Fibroblast of skin of abdomen (primary cell): ENCODE results near the gene NNT.
"Not testable (repeated sequence)": the region's sequence is repeated elsewhere in the genome, so short reads cannot be mapped to it uniquely, and the experiment has no call there.

Experiments used
- DNase-seq: peaks from one replicate; pipeline ENCODE4 v3.0.0-alpha.2; 2013

NNT gene

DNA sequence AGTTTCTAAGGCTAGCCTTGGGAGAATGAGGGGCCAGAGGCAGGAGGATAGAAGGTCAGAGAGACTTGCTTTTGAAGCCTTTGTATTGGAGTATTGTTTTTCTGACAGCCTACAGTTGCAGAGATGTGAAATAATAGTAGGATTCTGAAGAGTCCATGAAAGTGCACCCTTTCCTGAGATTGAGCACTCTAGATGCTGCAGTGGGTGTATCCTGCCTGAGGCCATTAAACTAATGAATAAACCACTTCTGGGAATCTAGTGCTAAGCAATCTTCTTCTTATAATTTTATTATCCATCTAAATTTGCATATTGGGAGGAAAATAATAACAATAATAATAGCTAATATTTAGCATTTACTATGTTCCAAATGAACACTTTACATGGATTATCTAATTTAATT, 19.3 kb upstream of the NNT start:
- no peak for DNase-seq

DNA sequence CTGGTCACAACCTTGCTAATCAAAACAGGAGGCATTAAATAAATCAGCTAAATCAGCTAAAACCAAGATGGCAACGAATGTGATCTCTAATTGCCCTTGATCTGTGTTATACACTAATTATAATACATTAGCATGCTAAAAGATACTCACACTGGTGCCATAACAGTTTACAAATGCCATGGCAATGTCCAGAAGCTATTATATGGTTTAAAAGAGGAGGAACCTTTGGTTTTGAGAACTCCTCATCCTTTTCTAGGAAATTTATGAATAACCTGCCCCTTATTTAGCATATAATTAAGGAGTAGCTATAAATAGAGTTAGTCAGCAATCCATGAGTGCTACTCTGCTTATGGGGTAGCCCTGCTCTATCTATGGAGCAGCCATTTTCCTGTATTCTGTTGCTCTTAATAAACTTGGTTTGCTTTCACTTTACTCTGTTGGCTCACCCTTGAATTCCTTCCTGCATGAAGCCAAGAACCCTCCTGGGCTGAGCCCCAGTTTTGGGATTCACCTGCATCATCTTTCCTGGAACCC, 18.7 kb upstream of the NNT start:
- DNase-seq = no peak

DNA sequence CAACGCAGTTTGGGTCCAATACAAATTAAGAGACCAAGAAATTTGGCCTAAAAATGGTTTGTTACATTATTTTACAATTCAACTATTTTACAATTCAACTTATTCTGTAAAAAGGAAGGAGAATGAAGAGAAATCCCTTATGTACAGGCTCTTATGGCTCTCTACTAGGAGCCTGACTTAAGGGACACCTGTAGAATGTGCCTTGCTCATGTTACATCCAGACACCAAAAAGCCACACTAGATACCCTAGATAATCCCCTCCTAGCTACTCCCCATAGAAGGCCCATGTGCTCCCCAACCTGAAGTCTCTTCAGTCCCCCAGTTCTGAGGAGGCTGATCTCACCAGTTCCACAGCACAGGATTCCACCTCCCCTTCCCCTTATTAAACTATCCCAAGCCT, 14.1 kb upstream of the NNT start:
- no peak for DNase-seq

DNA sequence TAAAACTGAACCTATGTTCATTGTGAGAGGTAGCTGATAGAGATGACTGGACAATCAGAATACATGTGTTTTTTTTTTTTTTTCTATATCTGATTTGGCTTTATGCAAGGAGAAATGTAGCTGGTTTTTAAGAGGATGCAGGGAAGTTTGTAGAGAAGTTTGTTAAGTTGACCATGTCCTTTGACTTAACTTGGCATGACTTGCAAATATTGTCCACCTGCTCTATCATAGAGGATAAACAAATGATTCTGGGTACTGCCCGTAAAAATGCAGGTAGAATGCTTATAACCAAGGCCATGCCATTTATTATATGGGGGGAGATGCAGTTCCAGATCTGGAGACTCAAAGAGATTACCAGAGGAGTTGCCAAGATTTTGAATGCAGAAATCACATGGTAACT, 13.7 kb upstream of the NNT start:
- DNase-seq = no peak

DNA sequence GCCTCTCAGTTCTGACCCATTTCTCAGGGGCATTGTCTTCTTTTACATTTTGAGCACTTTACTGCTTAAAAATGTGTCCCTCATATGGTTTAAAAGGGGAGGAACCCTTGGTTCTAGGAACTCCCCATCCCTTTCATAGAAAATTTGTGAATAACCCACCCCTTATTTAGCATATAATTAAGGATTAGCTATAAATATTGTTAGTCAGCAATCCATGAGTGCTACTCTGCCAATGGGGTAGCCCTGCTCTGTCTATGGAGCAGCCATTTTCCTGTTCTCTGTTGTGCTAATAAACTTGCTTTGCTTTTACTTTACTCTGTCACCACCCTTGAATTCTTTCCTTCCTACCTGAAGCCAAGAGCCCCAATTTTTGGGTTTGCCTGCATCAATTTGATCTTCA, 12.3 kb upstream of the NNT start:
- no peak for DNase-seq

DNA sequence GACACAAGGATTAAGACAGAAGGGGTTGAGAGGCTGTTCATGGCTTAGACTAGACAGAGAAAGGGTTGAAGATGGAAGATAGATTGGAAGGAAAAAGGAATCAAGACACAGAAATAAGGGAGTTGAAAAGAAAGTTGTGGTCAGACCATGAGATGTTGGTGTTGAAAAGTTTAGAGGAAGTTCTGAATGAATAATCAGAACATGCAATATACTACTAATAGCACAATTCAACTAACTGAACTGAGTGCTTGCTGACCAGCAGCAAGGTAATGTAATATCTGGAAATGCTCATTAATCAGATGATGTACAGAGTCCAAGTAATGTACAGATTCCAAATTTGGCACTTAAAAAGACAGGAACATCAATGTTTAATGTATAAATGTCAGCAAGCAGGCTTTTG, 10.6 kb upstream of the NNT start:
- no peak for DNase-seq

DNA sequence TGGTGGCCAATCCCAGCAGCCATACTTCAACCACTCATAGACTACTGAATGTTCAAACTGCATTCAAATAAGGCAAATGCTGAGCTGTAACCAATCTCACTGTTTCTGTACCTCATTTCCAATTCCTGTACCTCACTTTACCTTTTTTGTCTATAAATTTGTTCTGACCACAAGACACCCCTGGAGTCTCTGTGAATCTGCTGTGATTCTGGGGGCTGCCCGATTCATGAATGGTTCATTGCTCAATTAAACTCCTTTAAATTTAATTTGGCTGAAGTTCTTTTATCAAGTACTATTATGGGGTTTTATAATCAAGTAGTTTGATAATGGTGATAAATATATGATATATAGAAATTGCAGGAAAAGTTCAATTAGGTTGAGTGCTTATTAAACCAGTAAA, 4.1 kb upstream of the NNT start:
- DNase-seq = not testable (repeated sequence)

DNA sequence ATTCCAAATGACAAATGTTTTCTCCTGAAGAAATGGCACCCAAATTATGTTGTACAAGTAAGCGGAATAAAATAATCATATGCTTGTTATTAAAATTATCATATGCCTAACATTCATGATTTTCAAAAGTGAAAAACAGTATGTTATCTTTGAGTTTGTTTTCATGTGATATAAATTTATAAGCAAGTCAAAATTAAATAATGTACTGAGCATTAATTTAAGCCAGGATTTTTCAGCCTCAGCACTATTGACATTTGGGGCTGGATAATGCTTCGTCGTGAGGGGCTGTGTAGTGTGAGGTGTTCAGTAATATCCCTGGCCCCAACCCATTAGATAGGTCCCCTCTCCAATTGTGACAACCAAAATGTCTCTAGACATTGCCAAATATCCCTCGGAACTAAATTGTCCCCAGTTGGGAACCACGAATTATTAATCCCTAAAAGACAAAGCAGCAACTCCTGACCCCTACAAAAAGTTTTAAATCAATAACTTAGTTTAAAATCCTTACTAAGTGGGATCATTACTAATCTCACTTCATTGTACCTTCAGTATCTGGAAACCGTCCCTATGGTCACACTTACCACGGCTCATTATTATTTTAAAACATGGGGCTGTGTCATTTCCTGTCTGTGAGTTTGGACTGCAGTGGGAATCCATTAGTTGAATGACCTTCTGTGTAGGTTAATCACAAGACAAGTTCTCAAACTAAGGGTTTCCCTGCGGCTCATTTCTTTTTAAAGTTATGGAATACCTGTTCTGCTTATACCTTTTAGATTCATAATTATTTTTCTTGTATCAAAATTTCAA, 1.3 kb upstream of the NNT start:
- DNase-seq = peak; percentile 30

DNA sequence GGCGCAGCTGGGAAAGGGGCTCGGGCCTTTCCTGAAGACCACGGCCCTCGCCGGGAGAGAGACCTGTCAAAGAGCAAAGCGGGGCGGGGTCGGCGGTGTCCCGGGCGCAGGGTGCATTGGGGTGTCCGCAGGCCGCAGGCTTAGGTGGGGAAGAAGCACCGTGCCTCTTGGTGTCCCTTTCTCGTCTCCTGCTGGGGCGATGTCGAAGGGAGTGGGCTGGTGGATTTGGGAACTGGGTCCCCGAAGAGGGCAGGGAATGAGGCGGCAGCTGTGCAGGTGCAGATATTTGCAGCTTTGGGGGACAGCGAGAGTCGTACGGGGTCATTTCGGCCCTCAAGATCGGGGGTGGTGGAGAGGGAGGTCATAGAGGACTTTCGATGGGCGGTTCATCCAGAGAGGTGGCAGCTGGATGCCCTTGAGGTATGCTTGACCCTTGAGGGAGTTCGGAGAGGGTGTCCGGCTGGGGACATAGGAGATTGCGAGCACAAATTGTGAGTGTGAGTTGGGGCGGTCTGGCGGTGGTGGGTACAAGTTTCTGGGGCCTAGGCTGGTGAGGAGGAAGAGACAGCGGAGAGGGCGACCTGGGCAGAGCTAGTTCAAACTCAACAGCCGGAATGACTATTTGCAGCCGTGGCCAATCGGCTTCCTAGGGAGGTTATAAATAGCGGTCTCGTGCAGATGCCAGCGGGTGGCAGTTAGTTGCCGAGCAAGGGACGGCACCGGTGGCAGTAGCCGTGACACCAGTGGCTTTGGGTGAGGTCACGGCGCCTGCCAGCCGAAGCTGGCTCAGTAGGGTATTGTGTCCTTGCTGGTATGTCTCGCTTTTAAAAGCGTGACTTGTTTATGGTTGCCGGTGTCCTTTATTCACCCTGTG, 601 bp downstream of the NNT start:
- DNase-seq = no peak

DNA sequence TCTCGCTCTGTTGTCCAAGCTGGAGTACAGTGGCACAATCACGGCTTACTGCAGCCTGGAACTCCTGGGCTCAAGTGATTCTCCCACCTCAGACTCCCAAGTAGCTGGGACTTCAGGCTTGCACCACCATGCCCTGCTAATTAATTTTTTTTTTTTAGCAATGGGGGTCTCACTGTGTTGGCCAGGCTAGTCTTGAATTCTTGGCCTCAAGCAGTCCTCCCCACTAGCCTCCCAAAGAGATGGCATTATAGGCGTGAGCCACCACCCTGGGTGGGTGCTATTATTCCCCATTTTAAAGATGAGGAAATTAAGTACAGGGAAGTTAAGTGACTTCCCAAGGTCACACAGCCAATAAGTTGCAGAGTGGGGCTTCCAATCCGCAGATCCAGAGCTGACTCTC, 1.7 kb downstream of the NNT start:
- DNase-seq = no peak

DNA sequence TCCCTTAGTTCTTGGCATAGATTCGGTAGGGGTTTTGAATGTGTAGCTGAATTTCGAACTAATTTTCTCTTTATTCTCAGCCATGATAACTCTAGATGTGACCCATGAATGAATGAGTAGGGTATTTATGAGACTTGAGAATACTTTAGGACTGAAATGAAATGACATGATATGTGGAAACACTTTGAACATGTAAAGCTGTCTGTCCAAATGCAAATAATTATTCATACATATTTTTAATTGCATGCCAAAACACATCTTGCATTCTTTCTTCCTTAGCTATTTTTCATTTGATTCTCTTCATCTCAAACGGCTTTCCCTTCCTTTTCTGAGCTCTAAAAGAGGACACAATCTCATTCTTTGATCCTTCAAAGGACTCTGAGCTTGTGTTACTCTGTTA, 3.4 kb downstream of the NNT start:
- no peak for DNase-seq

DNA sequence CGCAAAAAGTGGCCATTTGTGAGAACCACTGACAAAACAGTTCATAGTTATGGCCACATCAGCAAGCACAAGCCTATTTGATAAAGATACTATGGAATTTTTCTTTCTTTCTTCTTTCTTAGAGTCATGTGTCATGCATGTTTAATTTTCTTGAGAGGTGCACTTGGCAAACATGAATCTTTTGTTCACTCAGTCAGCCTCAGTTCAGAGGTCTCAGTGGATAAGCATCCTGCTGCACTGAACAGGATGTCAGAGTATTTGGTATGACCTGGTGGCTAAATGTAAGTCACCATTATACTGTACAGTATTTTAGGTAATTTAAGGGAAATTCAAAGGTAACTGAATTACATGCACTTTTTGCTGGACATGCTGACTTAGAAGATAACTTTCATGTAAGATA, 5.4 kb downstream of the NNT start:
- DNase-seq = no peak

DNA sequence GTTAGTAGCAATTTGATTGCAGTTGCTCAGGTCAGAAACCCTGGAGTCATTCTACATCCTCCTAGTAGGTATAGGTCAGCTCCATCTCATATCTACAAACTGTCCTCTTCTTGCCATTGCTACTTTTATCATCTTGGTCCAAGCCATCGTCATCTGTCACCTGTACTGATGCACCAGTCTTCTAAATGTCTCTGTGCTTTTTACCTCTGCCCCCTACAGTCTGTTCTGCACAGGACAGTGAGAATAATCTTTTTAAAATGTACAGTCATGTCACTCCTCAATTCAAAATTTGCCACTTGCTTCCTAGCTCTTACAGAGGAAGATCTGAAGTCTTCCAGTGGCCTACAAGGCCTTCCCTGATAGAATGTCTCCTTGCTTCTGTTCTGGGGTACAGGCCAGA, 6.8 kb downstream of the NNT start:
- no peak for DNase-seq

DNA sequence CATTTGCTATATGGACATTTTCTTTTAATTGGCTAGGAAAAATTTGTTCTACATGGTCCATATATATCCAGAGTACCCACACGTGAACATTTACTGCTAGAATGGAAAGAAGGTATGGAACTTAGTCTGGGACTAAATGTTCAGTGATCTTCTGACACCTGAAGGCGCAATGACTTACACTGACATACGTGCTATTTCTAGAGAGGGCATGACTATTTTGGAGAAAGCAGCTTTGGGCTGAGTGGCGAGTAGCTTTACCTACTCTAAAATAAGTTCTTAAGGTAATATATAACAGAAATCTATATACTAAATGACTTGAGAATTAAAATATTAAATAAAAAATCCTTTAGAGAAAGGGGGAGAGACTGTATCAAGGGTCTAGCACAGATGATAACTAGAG, 10.4 kb downstream of the NNT start:
- DNase-seq = no peak

DNA sequence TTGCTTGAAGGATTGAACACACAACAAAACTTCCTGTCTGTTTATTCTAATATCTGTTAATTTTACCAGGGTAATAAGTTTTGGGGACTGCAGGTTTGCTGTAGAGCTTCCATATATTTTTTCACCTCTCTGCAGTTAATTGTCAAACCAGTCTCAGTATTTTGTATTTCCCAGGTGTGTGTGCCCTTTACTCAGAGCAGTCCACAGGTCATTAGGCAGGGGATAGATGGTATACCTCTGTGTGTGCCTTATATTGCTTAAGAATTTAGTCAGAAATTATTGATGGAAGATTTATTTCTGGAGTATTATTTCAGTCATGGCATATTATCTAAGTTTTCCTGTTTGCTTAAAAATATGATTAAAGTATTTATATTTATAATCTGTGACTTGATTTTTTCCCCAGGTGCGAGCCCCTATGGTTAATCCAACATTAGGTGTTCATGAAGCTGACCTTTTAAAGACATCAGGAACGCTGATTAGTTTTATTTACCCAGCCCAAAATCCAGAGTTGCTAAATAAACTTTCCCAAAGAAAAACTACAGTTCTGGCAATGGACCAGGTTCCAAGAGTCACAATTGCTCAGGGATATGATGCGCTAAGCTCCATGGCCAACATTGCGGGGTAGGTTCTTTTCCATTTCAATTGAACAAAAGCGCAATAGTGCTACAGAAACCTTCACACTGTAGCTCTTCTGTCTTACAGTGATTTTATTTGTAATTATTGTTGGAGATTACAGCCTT, 12.6 kb downstream of the NNT start:
- DNase-seq = no peak

DNA sequence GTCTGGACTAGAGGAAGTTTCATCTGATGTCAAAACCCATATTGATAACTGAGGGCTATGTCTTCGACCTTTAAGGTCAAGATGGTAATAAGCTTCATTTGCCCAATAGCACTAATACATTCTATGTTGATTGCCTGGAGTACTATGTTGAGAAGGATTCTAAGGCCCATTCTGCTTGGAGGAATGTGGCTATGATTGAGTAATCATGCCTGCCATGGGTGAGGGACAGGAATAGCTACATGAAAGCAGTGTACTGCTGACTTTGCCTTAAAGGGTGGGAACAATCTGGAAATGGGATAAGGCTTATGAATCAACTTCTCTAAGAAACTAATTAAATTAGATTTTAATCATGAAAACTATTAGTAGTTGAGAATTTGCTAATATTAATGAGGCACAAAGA, 13.6 kb downstream of the NNT start:
- DNase-seq = peak; percentile 24

DNA sequence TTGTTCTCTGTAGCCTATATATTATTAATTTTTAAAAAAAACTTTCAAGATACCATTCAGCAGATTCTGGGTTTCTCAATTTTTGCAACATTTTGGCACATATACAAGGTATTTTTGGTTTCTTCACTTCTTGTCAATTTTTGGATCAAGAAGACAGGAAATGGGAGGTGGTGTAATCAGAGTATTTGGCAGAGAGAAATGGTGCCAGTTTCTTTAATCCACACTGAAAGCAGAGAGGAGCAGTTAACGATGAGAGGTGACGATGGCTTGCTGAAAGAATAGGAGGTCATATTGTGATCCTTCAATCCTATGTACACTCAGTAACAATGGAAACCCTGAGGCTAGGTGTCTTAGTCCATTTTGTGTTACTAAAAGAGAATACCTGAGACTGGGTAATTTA, 16.4 kb downstream of the NNT start:
- no peak for DNase-seq

DNA sequence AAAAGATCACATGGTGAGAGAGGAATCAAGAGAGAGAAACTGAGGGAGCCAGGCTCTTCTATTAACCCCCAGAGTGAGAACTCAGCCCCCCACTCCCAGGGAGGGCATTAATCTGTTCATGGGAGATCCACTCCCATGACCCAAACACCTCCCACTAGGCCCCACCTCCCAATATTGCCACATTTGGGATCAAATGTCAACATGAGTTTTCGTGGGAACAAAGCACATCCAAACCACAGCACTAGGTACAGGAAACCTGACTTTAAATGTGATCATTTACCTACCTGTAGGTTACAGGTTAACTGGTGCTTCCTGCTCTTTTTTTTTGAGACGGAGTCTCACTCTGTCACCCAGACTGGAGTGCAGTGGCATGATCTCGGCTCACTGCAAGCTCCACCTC, 16.9 kb downstream of the NNT start:
- no peak for DNase-seq

DNA sequence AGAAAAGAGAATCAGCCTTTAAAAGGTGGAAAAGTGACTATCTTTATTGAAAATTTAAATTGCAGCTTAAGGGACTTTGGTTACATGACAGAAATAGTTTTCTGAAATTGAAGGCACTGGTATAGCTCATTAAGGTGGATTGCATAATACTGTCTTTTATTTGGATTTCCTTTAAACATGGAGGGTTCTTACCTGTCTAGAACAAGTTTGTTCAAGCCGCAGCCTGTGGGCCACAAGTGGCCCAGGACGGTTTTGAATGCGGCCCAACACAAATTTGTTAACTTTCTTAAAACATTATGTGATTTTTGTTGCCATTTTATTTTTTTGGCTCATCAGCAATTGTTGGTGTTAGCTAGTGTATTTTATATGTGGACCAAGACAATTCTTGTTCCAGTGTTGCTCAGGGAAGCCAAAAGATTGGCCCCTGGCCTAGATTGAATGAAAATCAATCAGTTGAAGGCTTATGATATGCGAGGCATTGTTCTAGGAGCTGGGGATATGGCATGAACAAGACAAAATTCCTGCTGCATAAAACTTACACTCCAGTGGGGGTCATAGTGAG, 18.0 kb downstream of the NNT start:
- no peak for DNase-seq

DNA sequence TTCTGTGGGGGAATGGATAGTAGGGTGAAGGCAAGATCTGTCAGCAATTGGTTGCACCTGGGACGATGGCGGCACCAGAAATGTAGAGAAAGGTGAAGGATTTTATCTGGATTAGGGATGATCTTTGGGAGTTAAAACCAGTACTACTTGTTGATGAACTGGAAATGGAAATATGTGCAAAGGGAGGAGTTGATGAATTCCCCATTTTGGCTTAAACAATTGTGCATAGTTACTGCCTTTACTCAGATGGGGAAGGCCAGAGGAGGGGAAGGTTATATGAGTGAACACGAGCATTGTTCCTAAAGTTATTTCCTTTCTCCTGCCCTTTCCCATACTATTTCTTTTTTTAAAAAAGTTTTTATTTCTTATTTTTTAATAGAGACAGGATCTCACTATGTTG, 19.1 kb downstream of the NNT start:
- no peak for DNase-seq

DNA sequence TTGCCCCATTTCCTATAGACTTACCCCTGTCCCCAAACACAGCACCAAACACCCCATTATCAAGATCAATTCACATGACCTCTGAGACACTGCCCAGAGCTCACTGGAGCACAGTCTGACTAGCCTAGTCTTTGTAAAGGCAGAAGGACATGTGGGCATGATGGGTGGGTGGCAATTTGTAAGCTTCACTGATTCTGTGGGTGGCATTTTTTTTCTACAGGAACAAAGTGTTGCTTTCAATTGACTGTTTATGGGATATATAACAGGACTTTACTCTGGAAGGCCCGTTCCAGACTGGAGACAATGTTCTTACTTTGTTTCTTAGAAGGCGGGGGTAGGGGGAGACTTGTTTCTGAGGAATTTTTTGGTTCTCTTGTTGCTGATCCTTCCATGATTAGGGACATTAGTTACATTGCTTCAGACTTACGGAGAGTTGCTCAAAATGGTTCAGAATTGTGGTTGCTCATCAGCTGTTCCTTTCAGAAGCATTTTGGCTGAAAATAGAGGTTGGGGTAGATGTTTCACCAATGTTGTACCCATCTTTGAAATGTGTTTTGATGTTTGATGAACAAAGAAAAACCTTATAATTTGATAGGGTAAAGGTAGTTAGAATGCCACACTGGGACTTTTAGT, 20.2 kb downstream of the NNT start:
- no peak for DNase-seq

DNA sequence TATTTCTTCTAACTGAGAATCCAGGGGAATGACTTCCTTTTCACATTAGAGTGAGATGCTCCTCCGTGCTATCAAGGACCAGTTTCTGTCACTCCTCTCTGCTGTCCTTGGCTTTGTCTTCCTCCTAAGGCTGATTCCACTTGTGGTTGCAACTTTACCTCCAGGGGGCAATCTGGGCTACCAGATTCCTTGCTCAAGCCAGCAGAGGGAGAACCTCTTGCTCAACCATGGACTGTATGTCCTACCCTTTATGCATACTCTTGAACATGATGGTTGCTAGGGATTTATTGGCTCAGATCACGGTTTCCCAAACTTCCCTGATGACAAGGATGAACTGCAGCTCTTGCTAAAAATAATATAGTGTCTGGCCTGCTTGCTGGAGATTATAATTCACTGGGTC, 24.0 kb downstream of the NNT start:
- DNase-seq = peak; percentile 56
